Heart left ventricle (tissue), 16 donors: Measurements from ENCODE around the gene PHF20. TPM values are rescaled to one million over a fixed set of nuclear protein-coding genes. Genes with fewer than 3 reads are reported as not detected.

Experiments used
- ATAC-seq, 4 donors: fragments of 200-7000 bp; cut with Tn5 transposase; one replicate each; pipeline ENCODE4 v1.9.1; 2020 to 2022; ENCODE audit warnings: moderate library complexity in 4 of 4, mild to moderate bottlenecking in 3 of 4, moderate number of reproducible peaks in 1 of 4
- DNase-seq, 5 donors: peaks; one replicate each; pipeline ENCODE4 v3.0.0-alpha.2; 2020
- H3K27ac ChIP-seq, 12 donors: fragments of 200-600 bp; sonication (generic) in 4 of 12; one replicate each; pipeline versions ENCODE4 v1.5.0 to v1.8.0; 2016 to 2022; ENCODE audit warnings: mild to moderate bottlenecking in 2 of 12
- H3K27me3 ChIP-seq, 9 donors: fragments of 200-600 bp; sonication (generic) in 2 of 9; one replicate each; pipeline versions ENCODE4 v1.5.1 to v1.8.0; 2016 to 2022; ENCODE audit warnings: mild to moderate bottlenecking in 3 of 9
- H3K36me3 ChIP-seq, 9 donors: fragments of 200-600 bp; sonication (generic) in 2 of 9; one replicate each; pipeline versions ENCODE4 v1.5.0 to v1.8.0; 2018 to 2022; ENCODE audit warnings: mild to moderate bottlenecking in 2 of 9
- H3K4me1 ChIP-seq, 12 donors: fragments of 200-600 bp; sonication (generic) in 4 of 12; one replicate each; pipeline versions ENCODE4 v1.5.0 to v1.8.0; 2016 to 2022; ENCODE audit warnings: mild to moderate bottlenecking in 3 of 12
- H3K4me3 ChIP-seq, 12 donors: fragments of 200-600 bp; sonication (generic) in 4 of 12; one replicate each; pipeline versions ENCODE4 v1.5.0 to v1.8.0; 2017 to 2022; ENCODE audit warnings: mild to moderate bottlenecking in 9 of 12, moderate library complexity in 4 of 12
- H3K9me3 ChIP-seq, 12 donors: fragments of 200-600 bp; sonication (generic) in 4 of 12; one replicate each; pipeline versions ENCODE4 v1.5.0 to v1.8.0; 2016 to 2022; ENCODE audit warnings: mild to moderate bottlenecking in 1 of 12
- POLR2A ChIP-seq, 2 donors: fragments of 450-650 bp; IDR thresholded peaks; one replicate each; pipeline ENCODE4 v1.6.1; 2017; ENCODE audit warnings: antibody characterized with exemption in 2 of 2, mild to moderate bottlenecking in 2 of 2, moderate library complexity in 2 of 2
- WGBS, 4 donors: extraction: QIAGEN DNeasy Blood & Tissue Kit in 2 of 4; methylation state at CpG; one replicate each; pipeline versions ENCODE4 v1.1.5 to v1.1.7; 2013 to 2018; 5-methylcytosine and 5-hydroxymethylcytosine counted together
- intact Hi-C, 10 donors: fragments of 100-400 bp; cut with DNase I; formaldehyde crosslinking; loops; one replicate each; pipeline versions ENCODE4 v1.11.1 to v1.14.2; 2022
- polyA plus RNA-seq, 2 donors: library from polyadenylated mRNA; stranded (reverse); fragments of 200-250 nt; gene quantifications; one replicate each; pipeline ENCODE4 v1.2.3, GENCODE V29; 2013
- total RNA-seq, 9 donors: library from RNA; depleted of rRNA in 2 of 9; stranded (reverse); fragments of >200 nt in 2 of 9; fragmentation: NEBNext Ultra II Directional in 3 of 9; extraction: Animal tissue kit (Norgen Biotek cat#: 25700) in 3 of 9; gene quantifications; one replicate each; pipeline versions ENCODE4 v1.1.0 to v1.2.4, GENCODE V29; 2016 to 2023
- TF ChIP-seq, protein P1 (sequence below), 12 donors: fragments of 200-600 bp; sonication (generic) in 4 of 12; IDR thresholded peaks; one replicate each; pipeline versions ENCODE4 v1.5.0 to v1.8.0; 2018 to 2022; ENCODE audit warnings: antibody characterized with exemption in 12 of 12, mild to moderate bottlenecking in 5 of 12
- donor health status: ischemic (EF 13 %, LVEDD 7.1; RV severe dilation, severe dysfunction).
- donor health status: healthy with polysubstance abuse.
- donor health status: DM: no; HTN: yes; CAD: no.
- donor health status: DM: no; HTN: no; CAD: no.
- donor health status: ischemic (EF 25% LVEDD 6.9; RV normal size, moderate dysfunction).
- donor health status: ischemic (EF 25% LVEDD 5.7; RV mildly dilated, moderate dysfunction).
- donor health status: healthy.
- donor health status: DM: yes; HTN: yes; CAD: no.
- donor health status: ischemic (EF 35%, LVEDD 5.7; RV mildly dilated, moderate dysfunction).
- donor health status: nonischemic (EF 11% LVEDD 7.7; RV severe dilation, severe dysfunction).
- donor health status: DM: yes; HTN: yes; CAD: no.
- donor health status: PGD.
- donor health status: ischemic (EF 29% LVEDD 5.4; RV normal size, mild dysfunction).
- donor health status: nonischemic (EF 23%, LVEDD 6.1; RV moderate dilation, normal function).

Gene PHF20
- total and polyA plus RNA-seq, 11 donors, result 25.8 to 48.9 (median 36.5) TPM

DNA sequence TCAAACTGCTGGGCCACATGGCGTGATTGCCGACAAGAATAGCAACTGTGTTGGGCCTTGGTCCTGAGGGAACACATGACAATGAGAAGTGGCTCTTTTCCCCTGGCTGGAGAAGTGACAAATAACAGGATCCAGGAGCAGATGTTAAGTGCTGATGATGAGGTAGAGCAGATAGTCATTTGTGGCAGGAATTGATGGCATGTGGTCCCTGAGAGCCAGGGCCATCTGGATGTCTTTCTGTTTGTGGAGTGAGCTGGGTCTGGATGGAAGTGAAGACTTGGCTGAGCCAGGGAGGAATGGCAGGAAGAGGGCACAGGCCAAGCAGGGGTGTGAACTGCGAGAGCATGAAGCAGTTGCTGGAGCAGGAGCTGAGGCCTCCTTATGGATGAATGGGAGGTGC lies 114.7 kb downstream of the PHF20 start:
- intact Hi-C loops, result loop anchor here in 9 of 10 donors (5.0 to 10.0 kb wide), 9 partner anchors 142 to 422 kb away; partner anchors contain the start of genes RBM39 (in 4 of the 9), NFS1 (in 1 of the 9) and ROMO1 (in 1 of the 9)
- peak; percentile 80 to 92 (median 86) for ATAC-seq
- TF ChIP-seq, protein P1, sequence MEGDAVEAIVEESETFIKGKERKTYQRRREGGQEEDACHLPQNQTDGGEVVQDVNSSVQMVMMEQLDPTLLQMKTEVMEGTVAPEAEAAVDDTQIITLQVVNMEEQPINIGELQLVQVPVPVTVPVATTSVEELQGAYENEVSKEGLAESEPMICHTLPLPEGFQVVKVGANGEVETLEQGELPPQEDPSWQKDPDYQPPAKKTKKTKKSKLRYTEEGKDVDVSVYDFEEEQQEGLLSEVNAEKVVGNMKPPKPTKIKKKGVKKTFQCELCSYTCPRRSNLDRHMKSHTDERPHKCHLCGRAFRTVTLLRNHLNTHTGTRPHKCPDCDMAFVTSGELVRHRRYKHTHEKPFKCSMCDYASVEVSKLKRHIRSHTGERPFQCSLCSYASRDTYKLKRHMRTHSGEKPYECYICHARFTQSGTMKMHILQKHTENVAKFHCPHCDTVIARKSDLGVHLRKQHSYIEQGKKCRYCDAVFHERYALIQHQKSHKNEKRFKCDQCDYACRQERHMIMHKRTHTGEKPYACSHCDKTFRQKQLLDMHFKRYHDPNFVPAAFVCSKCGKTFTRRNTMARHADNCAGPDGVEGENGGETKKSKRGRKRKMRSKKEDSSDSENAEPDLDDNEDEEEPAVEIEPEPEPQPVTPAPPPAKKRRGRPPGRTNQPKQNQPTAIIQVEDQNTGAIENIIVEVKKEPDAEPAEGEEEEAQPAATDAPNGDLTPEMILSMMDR (IDR thresholded peaks at IDR 0.05), result no peak
- TF ChIP-seq POLR2A (IDR thresholded peaks at IDR 0.05), result no peak
- peak in 4 of 5 donors; percentile 56 to 80 (median 74) for DNase-seq
- peaks cover 0 to 21% (median 0%) of the 10 kb centered on the region in 9 donors for H3K36me3 ChIP-seq
- no peaks in the 10 kb centered on the region for H3K9me3 ChIP-seq
- 48 to 56% (median 52%) methylated on average over 3 of the region's 3 CpGs for WGBS, 4 donors
- no peak overlapping the region for H3K4me3 ChIP-seq
- H3K27ac ChIP-seq, result peak overlapping the region in 9 of 12 donors; percentile 44 to 75 (median 64)
- H3K27me3 ChIP-seq, result no peaks in the 10 kb centered on the region
- peaks cover 0 to 25% (median 9%) of the 10 kb centered on the region in 12 donors for H3K4me1 ChIP-seq

DNA sequence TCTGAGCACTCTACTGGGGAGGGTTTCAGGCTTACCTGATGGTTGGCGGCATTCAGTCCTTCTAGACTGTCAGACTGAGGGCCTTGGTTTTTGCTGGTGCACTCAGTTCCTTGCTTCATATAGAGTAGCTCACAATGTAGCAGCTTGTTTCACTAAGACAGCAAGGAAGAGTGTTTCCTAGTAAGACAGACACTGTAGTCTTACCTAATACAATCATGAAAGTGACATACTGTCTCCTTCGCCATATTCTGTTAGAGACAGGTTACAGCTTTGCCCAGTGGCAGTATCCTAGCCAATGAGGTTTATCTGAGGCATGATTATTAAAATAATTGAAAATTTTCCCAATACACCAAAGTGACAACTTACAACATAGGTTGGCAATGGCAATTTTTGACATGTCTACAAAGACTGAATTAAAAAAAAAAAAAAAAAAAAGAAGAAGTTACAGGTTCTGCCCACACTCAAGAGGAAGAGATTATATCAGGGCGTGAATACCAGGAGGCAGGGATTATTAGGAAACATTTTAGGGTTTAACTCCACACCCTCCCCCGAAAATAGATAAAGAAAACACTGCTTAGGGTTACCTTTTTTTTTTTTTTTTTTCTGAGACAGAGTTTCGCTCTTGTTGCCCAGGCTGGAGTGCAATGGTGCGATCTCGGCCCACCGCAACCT lies 115.7 kb downstream of the PHF20 start:
- Histone ChIP-seq H3K27me3 (no peaks in the 10 kb centered on the region), H3K27ac (peak overlapping the region in 7 of 12 donors; percentile 31 to 67 (median 56)), H3K36me3 (peaks cover 0 to 24% (median 0%) of the 10 kb centered on the region in 9 donors), H3K4me1 (peaks cover 0 to 25% (median 9%) of the 10 kb centered on the region in 12 donors), H3K9me3 (no peaks in the 10 kb centered on the region), H3K4me3 (no peak overlapping the region)
- DNase-seq (no peak), ATAC-seq (no peak)
- TF ChIP-seq, protein P1 (IDR thresholded peaks at IDR 0.05), result no peak
- no peak for TF ChIP-seq POLR2A (IDR thresholded peaks at IDR 0.05)
- WGBS, 4 donors, result 95 to 97% (median 96%) methylated on average over 8 of the region's 8 CpGs
- intact Hi-C loops, result loop anchor here in 9 of 10 donors (5.0 to 10.0 kb wide), 9 partner anchors 143 to 423 kb away; partner anchors contain the start of genes RBM39 (in 4 of the 9), NFS1 (in 1 of the 9) and ROMO1 (in 1 of the 9)

DNA sequence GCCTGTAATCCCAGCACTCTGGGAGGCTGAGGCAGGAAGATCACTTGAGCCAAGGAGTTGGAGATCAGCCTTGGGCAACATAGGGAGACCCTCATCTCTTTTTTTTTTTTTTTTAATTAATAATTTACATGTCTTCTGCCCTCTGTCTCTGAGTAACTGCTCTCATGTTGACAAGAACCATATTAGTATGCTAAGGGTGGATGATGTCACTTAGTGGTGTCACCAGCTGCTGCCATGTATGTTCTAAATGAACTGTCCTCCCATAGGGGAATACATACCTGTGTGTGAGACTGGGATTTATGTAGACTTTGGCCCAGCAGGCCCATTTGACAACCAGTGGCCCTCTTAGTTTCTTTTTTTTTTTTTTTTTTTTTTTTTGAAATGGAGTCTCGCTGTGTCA lies 116.8 kb downstream of the PHF20 start:
- no peak for ATAC-seq
- 94 to 100% (median 100%) methylated on average over 1 of the region's 1 CpG for WGBS, 4 donors

DNA sequence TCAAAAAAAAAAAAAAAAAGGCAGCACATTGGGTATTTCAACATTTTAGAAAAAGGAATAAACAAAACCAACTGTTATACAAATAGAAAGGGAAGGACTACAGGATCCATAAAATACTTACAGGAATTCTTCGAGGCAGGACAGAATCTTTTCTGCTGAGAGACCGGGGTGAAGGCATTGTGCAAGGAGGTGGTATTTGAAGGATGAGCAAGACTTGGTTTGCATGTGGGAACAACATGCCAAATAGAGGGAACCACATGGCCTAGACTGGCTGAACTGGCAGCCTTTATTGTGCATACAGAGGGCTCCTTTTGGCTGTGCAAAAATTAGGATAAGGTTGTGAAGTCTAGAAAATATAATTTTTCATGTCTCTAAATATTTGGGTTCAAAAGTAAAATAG lies 119.6 kb downstream of the PHF20 start:
- WGBS, 4 donors, result 88 to 96% (median 92%) methylated on average over 2 of the region's 2 CpGs

More for the DNA sequence above, 116.8 kb downstream of the PHF20 start:
- Histone ChIP-seq H3K27me3 (no peaks in the 10 kb centered on the region), H3K9me3 (no peaks in the 10 kb centered on the region), H3K36me3 (peaks cover 0 to 23% (median 0%) of the 10 kb centered on the region in 9 donors), H3K4me1 (peaks cover 0 to 23% (median 8%) of the 10 kb centered on the region in 12 donors), H3K4me3 (no peak overlapping the region), H3K27ac (no peak overlapping the region)
- TF ChIP-seq, protein P1 (IDR thresholded peaks at IDR 0.05), result no peak
- no peak for TF ChIP-seq POLR2A (IDR thresholded peaks at IDR 0.05)
- no peak for DNase-seq
- intact Hi-C loops, result loop anchor here in 9 of 10 donors (5.0 to 10.0 kb wide), 9 partner anchors 144 to 424 kb away; partner anchors contain the start of genes RBM39 (in 4 of the 9), NFS1 (in 1 of the 9) and ROMO1 (in 1 of the 9)

More for the DNA sequence above, 119.6 kb downstream of the PHF20 start:
- Histone ChIP-seq H3K27ac (no peak overlapping the region), H3K36me3 (peaks cover 0 to 29% (median 0%) of the 10 kb centered on the region in 9 donors), H3K27me3 (no peaks in the 10 kb centered on the region), H3K9me3 (no peaks in the 10 kb centered on the region), H3K4me3 (no peak overlapping the region), H3K4me1 (peaks cover 0 to 10% (median 0%) of the 10 kb centered on the region in 12 donors)
- intact Hi-C loops, result no loop called here
- DNase-seq (no peak), ATAC-seq (no peak)
- no peak for TF ChIP-seq POLR2A (IDR thresholded peaks at IDR 0.05)
- TF ChIP-seq, protein P1 (IDR thresholded peaks at IDR 0.05), result no peak
